ENCODE measurements around the gene TMEM87A.

TMEM87A gene

DNA sequence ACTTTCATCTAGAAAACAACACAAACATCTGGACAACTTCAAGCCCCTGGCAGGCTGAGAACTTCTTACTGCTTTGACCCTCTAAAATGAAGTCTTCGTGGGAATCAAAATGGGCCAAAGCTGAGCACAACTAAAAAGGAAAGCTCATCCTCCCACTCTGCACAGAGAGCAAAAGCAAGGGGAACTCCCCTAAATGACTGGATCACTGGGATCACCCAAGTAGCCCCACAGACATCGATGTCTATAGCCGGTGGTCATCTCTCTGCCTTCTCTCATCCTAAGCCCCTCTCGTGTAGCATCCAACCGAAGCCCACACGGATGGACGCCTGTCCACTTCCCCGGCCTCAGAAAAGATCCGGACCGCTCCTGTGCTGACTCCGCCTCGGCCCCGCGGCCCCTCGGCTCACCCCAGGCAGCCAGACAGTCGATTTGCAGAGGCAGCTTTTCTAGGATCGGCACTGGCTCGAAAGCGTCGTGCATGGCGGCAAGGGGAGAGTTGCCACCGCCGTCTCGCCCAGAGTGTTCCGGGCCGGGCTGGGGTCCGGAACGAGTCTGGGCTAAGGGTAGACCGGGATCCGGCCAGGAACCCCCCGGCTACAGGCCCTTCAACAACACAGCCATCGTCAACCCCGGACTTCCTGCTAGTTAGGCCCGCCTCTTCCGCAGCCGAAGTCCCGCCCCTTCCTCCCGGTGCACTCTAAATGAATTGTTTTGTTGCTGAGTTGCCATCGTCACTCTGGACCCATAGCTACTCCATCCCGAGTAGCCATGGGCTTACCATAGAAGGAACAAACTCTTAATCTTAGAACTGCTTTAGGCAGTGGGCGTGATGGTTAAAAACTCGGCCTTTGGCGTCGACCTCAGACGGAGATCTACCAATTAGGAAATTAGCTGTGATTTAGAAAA lies 65.3 kb downstream of the TMEM87A start, which contains the start of gene VPS39 (continued):
- TF ChIP-seq ZNF391 (tag by site-specific recombination; IDR thresholded peaks at IDR 0.05; ENCODE audit: borderline replicate concordance, low read depth) (peak; percentile 14; the same call in 1 of the 2 replicates), ZNF830 (tag by site-specific recombination; IDR thresholded peaks at IDR 0.05; ENCODE audit: low read depth) (no peak), ZNF140 (tag by site-specific recombination; IDR thresholded peaks at IDR 0.05) (no peak), ZFP3 (tag by site-specific recombination; IDR thresholded peaks at IDR 0.05; ENCODE audit: low read depth) (no peak), ZNF146 (tag by site-specific recombination; IDR thresholded peaks at IDR 0.05) (no peak), ZNF211 (tag by site-specific recombination; IDR thresholded peaks at IDR 0.05; ENCODE audit: low read depth) (no peak), ZNF350 (tag by site-specific recombination; IDR thresholded peaks at IDR 0.05) (no peak), SP2 (tag by site-specific recombination; IDR thresholded peaks at IDR 0.05) (peak; percentile 74), ZNF155 (tag by site-specific recombination; IDR thresholded peaks at IDR 0.05) (no peak), ZNF629 (tag by site-specific recombination; IDR thresholded peaks at IDR 0.05) (peak; percentile 31; the same call in 1 of the 2 replicates), EGR2 (tag by site-specific recombination; IDR thresholded peaks at IDR 0.05; ENCODE audit: low read depth) (no peak), KLF8 (tag by site-specific recombination; IDR thresholded peaks at IDR 0.05) (no peak), KLF1 (tag by site-specific recombination; IDR thresholded peaks at IDR 0.05) (no peak), SP3 (tag by site-specific recombination; IDR thresholded peaks at IDR 0.05) (peak; percentile 61), ZNF660 (tag by site-specific recombination; IDR thresholded peaks at IDR 0.05) (no peak), ZFP37 (tag by site-specific recombination; IDR thresholded peaks at IDR 0.05) (no peak), ZNF704 (tag by site-specific recombination; IDR thresholded peaks at IDR 0.05) (no peak), ZNF645 (tag by site-specific recombination; IDR thresholded peaks at IDR 0.05) (no peak), ZBTB17 (tag by site-specific recombination; IDR thresholded peaks at IDR 0.05) (peak; percentile 86), ZNF747 (tag by site-specific recombination; IDR thresholded peaks at IDR 0.05) (no peak), ZNF600 (tag by site-specific recombination; IDR thresholded peaks at IDR 0.05) (0 out of 2 replicates have a peak, but pooled peaks have one; percentile 45), ZNF175 (tag by site-specific recombination; IDR thresholded peaks at IDR 0.05) (no peak), ZNF776 (tag by site-specific recombination; IDR thresholded peaks at IDR 0.05; ENCODE audit: borderline replicate concordance) (no peak), ZNF791 (tag by site-specific recombination; IDR thresholded peaks at IDR 0.05) (no peak), SCRT1 (tag by site-specific recombination; IDR thresholded peaks at IDR 0.05; ENCODE audit: borderline replicate concordance) (no peak), ZNF768 (tag by site-specific recombination; IDR thresholded peaks at IDR 0.05) (no peak), ZNF184 (tag by site-specific recombination; IDR thresholded peaks at IDR 0.05) (no peak), ZNF221 (tag by site-specific recombination; IDR thresholded peaks at IDR 0.05; ENCODE audit: borderline replicate concordance) (no peak), ZNF266 (tag by site-specific recombination; IDR thresholded peaks at IDR 0.05; ENCODE audit: low read depth) (no peak), ZNF112 (tag by site-specific recombination; IDR thresholded peaks at IDR 0.05) (no peak), ZNF521 (tag by site-specific recombination; IDR thresholded peaks at IDR 0.05) (no peak), ZNF621 (tag by site-specific recombination; IDR thresholded peaks at IDR 0.05) (no peak)
- TF ChIP-seq, protein P1, sequence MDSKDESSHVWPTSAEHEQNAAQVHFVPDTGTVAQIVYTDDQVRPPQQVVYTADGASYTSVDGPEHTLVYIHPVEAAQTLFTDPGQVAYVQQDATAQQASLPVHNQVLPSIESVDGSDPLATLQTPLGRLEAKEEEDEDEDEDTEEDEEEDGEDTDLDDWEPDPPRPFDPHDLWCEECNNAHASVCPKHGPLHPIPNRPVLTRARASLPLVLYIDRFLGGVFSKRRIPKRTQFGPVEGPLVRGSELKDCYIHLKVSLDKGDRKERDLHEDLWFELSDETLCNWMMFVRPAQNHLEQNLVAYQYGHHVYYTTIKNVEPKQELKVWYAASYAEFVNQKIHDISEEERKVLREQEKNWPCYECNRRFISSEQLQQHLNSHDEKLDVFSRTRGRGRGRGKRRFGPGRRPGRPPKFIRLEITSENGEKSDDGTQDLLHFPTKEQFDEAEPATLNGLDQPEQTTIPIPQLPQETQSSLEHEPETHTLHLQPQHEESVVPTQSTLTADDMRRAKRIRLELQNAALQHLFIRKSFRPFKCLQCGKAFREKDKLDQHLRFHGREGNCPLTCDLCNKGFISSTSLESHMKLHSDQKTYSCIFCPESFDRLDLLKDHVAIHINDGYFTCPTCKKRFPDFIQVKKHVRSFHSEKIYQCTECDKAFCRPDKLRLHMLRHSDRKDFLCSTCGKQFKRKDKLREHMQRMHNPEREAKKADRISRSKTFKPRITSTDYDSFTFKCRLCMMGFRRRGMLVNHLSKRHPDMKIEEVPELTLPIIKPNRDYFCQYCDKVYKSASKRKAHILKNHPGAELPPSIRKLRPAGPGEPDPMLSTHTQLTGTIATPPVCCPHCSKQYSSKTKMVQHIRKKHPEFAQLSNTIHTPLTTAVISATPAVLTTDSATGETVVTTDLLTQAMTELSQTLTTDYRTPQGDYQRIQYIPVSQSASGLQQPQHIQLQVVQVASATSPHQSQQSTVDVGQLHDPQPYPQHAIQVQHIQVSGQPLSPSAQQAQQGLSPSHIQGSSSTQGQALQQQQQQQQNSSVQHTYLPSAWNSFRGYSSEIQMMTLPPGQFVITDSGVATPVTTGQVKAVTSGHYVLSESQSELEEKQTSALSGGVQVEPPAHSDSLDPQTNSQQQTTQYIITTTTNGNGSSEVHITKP (tag by site-specific recombination; IDR thresholded peaks at IDR 0.05) = no peak

Data from HEK293 (cell line).